Spleen (tissue), 7 donors: ENCODE data around the gene AZGP1.

Experiments used
- POLR2A ChIP-seq, 3 donors: fragments of 450-650 bp; IDR thresholded peaks; one replicate each; pipeline ENCODE4 v1.5.1; 2017; ENCODE audit warnings: antibody characterized with exemption in 3 of 3, mild to moderate bottlenecking in 1 of 3
- TF ChIP-seq, protein P1 (sequence below), 11 experiments: fragments of 200-600 bp in 7 of 11; fragments of 450-650 bp in 4 of 11; sonication (generic) in 4 of 11; IDR thresholded peaks in 8 of 11; conservative IDR thresholded peaks in 3 of 11; 1 replicate in 7 of 11; 2 replicates in 4 of 11; pipeline versions ENCODE4 v1.4.0 to v1.8.0; 2016 to 2021; ENCODE audit warnings: antibody characterized with exemption in 11 of 11, inconsistent platforms in 4 of 11, mild to moderate bottlenecking in 1 of 11
- donor health status: DM: no; HTN: no; CAD: no; lungs with moderate emphysema.
- donor health status: DM: no; HTN: no; CAD: no.
- donor health status: DM: no; HTN: no; CAD: no.

DNA sequence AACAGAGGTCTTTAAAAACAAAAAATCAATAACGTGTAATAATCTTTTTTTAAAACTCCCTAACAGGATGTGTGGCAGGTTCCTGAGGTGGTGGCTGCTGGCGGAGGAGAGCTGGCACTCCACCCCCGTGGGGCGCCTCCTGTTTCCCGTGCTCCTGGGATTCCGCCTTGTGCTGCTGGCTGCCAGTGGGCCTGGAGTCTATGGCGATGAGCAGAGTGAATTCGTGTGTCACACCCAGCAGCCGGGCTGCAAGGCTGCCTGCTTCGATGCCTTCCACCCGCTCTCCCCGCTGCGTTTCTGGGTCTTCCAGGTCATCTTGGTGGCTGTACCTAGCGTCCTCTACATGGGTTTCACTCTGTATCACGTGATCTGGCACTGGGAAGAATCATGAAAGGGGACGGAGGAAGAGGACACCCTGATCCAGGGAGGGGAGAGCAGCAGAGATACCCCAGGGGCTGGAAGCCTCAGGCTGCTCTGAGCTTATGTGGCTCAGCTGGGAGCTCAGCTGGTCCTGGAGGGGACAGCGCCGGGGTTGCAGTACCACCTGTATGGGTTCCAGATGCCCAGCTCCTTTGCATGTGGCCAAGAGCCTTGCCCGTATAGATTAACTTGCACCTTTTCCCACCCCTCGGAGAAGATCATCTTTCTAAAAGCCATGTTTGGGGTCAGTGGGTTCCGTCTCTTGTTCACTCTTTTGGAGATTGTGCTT is 16.7 kb upstream of the AZGP1 start:
- TF ChIP-seq, protein P1, sequence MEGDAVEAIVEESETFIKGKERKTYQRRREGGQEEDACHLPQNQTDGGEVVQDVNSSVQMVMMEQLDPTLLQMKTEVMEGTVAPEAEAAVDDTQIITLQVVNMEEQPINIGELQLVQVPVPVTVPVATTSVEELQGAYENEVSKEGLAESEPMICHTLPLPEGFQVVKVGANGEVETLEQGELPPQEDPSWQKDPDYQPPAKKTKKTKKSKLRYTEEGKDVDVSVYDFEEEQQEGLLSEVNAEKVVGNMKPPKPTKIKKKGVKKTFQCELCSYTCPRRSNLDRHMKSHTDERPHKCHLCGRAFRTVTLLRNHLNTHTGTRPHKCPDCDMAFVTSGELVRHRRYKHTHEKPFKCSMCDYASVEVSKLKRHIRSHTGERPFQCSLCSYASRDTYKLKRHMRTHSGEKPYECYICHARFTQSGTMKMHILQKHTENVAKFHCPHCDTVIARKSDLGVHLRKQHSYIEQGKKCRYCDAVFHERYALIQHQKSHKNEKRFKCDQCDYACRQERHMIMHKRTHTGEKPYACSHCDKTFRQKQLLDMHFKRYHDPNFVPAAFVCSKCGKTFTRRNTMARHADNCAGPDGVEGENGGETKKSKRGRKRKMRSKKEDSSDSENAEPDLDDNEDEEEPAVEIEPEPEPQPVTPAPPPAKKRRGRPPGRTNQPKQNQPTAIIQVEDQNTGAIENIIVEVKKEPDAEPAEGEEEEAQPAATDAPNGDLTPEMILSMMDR (IDR thresholded peaks at IDR 0.05 in 8 of 11, conservative IDR thresholded peaks at IDR 0.05 in 3 of 11), result peak in 1 of 11 experiments; percentile 11
- no peak for TF ChIP-seq POLR2A (IDR thresholded peaks at IDR 0.05)
